ENCODE data around the gene CLK3.

CLK3 gene

DNA sequence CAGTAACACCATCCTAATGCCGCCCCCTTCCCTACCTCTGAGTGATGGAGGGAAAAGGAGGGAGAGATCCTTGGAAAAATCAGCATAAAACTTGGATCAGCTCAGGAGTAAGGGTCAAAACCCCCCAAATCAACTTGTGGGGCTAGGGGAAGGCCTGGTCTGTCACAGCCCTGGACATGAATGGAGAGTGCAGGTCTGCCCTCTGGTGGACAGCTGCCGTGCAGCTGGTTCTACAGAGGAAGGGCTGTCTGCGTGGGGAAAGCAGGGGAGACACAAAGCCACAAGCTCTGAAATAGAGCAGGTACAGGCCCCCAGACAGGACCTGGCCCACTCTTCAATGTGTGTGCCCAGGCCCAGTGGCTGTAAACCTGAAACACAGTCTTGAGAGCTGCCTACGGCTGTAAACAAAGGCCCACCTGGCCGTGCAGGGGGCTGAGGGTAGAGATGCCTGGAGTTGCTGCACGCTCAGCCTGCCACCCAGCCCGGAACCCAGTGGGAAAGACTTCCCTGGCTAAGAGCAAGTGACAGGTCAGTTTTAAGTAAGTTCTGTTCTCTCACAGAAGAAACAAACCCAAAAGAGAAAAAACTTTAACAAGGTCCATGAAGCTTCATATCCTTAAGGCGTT lies 16.4 kb downstream of the CLK3 start:
- FAIRE-seq, result peak; percentile 93
- TF ChIP-seq TAF1 (IDR thresholded peaks at IDR 0.05; ENCODE audit: borderline replicate concordance, low read depth, low read length) (no peak), POLR2AphosphoS5 (IDR thresholded peaks at IDR 0.05; ENCODE audit: low read depth, low read length) (no peak), POLR2A (IDR thresholded peaks at IDR 0.05; ENCODE audit: low read depth, low read length) (no peak)
- peak; percentile 73 for DNase-seq (ENCODE audit: insufficient read length)

DNA sequence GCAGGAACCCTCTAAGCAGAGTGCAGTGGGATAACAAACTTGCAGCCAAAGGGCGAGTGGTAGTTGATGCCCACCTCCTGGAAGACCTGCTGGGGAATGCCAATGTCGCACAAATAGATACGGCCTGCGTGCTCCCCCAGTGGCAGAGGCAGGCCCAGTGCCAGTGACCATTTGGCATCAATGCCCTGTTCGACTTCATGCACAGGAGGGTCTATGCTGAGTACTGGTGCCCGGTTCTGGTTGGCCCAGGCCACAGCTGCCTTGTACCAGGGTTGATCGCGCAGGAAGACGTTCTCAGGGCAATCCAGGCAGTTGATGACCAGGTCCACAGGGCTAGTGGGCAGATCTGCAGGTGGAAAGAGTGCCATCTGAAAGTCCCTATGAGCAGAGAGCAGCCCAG lies 17.0 kb downstream of the CLK3 start:
- TF ChIP-seq POLR2A (IDR thresholded peaks at IDR 0.05; ENCODE audit: low read depth, low read length) (no peak), TAF1 (IDR thresholded peaks at IDR 0.05; ENCODE audit: borderline replicate concordance, low read depth, low read length) (no peak)
- DNase-seq (ENCODE audit: insufficient read length) (no peak), FAIRE-seq (no peak)

DNA sequence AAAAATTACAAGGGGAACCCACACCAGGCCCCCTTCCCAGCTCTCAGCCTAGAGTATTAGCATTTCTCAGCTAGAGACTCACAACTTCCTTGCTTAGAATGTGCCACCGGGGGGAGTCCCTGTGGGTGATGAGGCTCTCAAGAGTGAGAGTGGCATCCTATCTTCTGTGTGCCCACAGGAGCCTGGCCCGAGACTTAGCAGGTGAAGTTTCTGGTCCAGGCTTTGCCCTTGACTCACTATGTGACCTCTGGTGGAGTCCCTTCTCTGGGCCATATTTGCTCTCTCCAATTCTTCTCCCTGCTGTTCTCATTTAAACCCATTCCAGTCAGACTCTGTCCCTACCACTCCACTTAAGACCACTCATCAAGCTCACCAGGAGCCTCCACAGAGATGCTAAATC lies 18.1 kb downstream of the CLK3 start:
- no peak for DNase-seq (ENCODE audit: insufficient read length)
- TF ChIP-seq POLR2A (IDR thresholded peaks at IDR 0.05; ENCODE audit: low read depth, low read length), result no peak
- no peak for TF ChIP-seq TAF1 (IDR thresholded peaks at IDR 0.05; ENCODE audit: borderline replicate concordance, low read depth, low read length)
- TF ChIP-seq POLR2AphosphoS5 (IDR thresholded peaks at IDR 0.05; ENCODE audit: low read depth, low read length), result no peak
- FAIRE-seq, result no peak

DNA sequence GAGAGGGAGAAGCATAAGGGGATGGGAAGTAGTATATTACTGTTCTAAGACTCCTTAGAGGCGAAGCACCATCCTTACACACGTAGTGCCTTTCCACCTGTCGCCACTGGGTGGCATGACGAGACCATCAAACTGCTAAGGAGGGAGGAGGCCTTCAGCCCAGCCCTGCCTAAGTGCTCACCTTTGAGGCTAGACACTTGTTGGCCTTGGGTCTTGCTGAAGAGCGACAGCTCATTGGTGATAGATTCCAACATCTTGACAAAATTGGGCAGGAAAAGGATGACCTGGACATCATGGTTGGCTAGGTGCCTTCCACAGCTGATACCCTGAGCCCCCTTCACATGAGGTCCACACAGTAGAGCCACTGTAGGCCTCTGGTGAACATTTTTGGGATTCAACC lies 19.6 kb downstream of the CLK3 start:
- peak; percentile 64 for DNase-seq (ENCODE audit: insufficient read length)
- no peak for TF ChIP-seq TAF1 (IDR thresholded peaks at IDR 0.05; ENCODE audit: borderline replicate concordance, low read depth, low read length)
- TF ChIP-seq POLR2AphosphoS5 (IDR thresholded peaks at IDR 0.05; ENCODE audit: low read depth, low read length), result no peak
- no peak for TF ChIP-seq POLR2A (IDR thresholded peaks at IDR 0.05; ENCODE audit: low read depth, low read length)
- FAIRE-seq, result peak; percentile 84

DNA sequence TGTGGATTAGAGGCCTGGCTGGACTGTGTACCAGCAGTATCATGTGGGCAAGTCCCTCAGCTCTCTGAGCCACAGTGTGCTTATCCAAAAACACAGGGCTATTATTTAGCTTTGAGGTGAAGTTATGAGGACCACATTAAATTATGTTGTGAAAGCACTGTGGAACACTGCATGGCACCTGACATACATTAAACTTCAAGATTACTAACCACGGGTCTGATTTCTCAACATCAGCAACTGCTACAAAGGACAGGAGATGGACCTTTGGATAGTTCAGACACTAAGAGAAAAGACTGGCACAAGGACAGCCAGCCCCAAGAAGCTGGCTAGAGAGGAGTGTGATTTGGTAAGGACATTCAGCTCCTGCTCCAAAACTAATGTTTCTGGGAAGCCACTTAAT lies 21.3 kb downstream of the CLK3 start:
- TF ChIP-seq TAF1 (IDR thresholded peaks at IDR 0.05; ENCODE audit: borderline replicate concordance, low read depth, low read length) (no peak), POLR2A (IDR thresholded peaks at IDR 0.05; ENCODE audit: low read depth, low read length) (no peak), POLR2AphosphoS5 (IDR thresholded peaks at IDR 0.05; ENCODE audit: low read depth, low read length) (no peak)
- FAIRE-seq (no peak), DNase-seq (ENCODE audit: insufficient read length) (no peak)

DNA sequence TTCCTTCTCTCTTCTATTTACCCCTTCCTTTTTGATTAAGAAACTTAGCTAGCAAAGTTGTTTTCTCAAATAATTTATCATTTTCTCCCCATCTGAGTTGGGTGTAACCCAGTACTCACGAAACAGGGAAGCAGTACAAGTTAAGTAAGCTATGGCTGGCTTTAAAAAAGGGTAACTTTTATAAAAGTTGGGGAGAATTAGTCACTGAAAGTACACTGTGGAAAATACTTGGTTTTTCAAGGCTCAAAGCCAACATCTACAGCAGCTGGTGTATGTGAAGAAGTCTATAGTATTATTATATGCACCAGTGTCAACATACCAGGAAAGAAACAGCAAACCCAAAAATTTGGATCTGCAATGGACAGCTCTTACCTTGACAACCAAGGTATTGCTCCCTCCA lies 25.5 kb downstream of the CLK3 start:
- FAIRE-seq (no peak), DNase-seq (ENCODE audit: insufficient read length) (no peak)
- TF ChIP-seq POLR2AphosphoS5 (IDR thresholded peaks at IDR 0.05; ENCODE audit: low read depth, low read length), result no peak
- TF ChIP-seq TAF1 (IDR thresholded peaks at IDR 0.05; ENCODE audit: borderline replicate concordance, low read depth, low read length), result no peak

DNA sequence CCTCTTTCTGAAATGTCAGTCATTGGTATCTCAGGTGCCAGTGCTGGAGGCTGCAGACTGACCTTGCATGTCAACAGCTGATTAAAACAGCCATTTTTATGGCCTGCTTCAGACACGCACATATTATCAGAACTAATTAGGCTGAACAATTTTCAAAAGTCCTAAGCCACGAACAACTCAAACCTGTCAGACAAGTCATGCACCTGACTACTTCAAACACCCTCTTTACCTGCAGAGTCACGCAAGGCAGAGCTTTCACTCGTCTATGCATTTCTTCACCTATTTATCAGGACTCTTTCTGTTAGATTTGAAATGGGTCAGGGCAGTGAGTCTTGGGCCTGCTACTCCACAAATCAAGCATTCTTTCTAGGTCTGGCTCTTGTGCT lies 26.7 kb downstream of the CLK3 start:
- DNase-seq (ENCODE audit: insufficient read length) (no peak), FAIRE-seq (no peak)
- no peak for TF ChIP-seq TAF1 (IDR thresholded peaks at IDR 0.05; ENCODE audit: borderline replicate concordance, low read depth, low read length)
- no peak for TF ChIP-seq POLR2AphosphoS5 (IDR thresholded peaks at IDR 0.05; ENCODE audit: low read depth, low read length)
- TF ChIP-seq POLR2A (IDR thresholded peaks at IDR 0.05; ENCODE audit: low read depth, low read length), result no peak

DNA sequence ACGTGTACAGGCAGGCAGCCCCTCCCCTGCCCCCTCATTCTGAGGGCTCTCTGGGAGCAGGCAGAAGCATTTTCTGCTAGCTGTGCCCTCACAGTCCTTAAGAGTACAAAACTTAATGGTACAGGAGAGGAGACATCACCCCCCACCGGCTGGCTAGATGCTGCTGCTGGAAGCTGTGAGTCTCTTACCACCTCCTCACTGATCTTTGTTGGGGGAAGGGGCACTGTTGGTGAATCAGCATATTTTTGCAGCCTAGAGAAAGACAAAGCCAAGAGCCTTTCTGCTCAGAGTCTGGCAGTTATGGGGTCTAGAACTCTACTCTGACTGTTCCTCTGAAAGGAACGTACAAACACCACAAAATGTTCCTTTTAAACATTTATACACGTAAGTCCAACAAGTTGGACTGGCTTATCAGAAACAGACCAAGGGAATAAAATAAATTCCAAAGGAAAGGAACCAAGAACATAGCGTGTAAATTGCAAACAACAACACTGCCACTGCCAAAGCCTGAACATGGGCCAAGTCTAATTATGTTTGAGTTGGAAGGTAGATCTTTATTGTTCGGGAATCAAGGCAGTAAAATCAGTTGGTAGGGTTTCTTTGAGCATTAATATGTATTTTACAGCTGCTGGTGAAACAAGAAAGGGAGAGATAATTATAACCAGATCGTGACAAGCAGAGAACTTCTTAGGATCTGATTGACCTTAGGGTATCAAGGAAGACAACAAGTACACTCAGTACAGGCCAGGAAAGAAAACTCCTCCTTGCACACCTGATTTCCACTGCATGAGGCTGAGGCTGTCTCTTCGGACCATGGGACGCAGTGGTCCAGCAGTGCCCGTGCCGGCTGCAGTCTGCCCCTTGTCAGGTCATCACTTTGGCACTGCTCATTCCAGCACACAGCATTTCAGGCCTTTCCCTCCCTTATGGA lies 27.4 kb downstream of the CLK3 start:
- FAIRE-seq (no peak), DNase-seq (ENCODE audit: insufficient read length) (no peak)
- TF ChIP-seq POLR2A (IDR thresholded peaks at IDR 0.05; ENCODE audit: low read depth, low read length) (no peak), TAF1 (IDR thresholded peaks at IDR 0.05; ENCODE audit: borderline replicate concordance, low read depth, low read length) (no peak), POLR2AphosphoS5 (IDR thresholded peaks at IDR 0.05; ENCODE audit: low read depth, low read length) (no peak)

DNA sequence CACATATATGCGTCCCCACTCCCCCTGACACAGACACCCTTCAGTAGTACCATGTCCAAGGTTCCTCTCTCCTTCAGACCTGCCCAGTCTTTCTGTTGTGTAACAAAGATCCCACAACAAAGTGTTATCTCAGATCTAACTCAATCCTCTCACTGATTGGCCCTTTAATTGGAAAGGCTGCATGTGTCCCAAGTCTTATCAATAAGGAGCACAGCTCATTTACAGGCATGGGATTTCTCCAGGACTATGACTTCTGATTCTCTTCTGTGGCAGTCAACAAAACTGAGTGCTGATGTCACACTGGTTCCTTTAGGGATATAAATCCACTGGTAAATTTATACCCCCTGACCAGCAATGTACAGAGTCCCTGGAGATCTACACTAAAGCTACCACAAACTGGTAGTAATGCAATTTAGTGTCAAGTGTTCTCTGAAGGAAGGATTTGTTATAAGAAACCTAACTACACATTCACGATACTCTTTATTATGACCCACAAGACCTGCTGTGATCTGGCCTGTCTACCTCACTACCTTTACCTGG lies 28.1 kb downstream of the CLK3 start:
- TF ChIP-seq TAF1 (IDR thresholded peaks at IDR 0.05; ENCODE audit: borderline replicate concordance, low read depth, low read length), result no peak
- TF ChIP-seq POLR2A (IDR thresholded peaks at IDR 0.05; ENCODE audit: low read depth, low read length), result no peak
- no peak for TF ChIP-seq POLR2AphosphoS5 (IDR thresholded peaks at IDR 0.05; ENCODE audit: low read depth, low read length)
- DNase-seq (ENCODE audit: insufficient read length) (no peak), FAIRE-seq (no peak)

DNA sequence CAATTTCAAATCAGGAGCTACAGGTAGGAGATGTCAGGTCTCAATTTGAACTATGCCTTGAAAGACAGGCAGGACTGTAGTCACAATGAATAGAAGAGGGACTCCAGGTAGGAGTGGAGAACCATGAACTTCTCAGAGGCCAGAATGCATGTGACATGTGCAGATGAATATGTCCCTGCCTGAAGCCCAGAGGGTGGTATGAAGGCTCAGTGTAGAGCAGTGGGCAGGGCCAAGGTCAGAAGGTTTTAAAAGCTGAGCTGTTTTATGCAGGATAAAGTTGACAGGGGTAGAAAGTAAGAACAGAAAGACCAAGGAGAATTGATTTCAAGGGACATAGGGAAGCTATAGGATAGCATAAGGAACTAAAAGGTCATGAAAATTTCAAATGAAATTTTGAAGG lies 30.8 kb downstream of the CLK3 start:
- TF ChIP-seq TAF1 (IDR thresholded peaks at IDR 0.05; ENCODE audit: borderline replicate concordance, low read depth, low read length) (no peak), POLR2AphosphoS5 (IDR thresholded peaks at IDR 0.05; ENCODE audit: low read depth, low read length) (no peak), POLR2A (IDR thresholded peaks at IDR 0.05; ENCODE audit: low read depth, low read length) (no peak)
- DNase-seq (ENCODE audit: insufficient read length), result no peak
- no peak for FAIRE-seq

DNA sequence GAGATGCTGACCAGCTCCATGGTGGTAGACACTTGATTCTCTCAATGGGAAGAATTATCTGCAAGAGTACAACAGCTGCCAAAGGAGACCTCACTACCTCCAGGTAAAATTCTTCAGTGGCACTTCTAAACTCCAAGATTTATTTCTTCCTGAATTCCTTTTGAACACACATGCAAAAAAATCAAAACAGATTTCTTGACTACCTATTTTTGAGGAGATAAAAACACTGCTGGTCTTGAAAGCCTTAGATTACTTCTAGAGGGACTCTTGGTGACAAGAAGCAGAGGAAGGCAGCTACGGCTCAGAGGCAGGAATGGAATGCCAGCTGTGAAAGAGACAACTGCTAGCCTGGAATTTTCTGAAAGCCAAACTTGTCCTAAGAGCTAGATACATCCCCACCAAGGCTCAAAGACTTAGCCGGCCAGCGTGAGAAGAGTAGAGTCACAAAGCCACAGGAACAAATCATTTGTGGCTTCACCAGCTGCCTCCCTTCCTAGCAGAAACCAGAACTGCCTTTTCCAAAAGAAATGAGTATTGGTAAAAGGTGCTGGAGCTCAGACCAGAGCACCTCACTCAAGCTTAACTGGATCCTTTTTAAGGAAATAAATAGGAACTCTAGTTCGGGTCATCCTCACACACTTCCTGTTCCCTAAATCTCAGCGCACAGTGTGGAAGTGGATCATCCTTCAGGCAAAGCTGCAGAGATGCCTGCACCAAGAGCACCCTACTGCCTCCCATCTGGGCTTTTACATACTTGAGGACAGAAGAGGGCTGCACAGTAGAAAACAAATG lies 32.6 kb downstream of the CLK3 start:
- TF ChIP-seq POLR2AphosphoS5 (IDR thresholded peaks at IDR 0.05; ENCODE audit: low read depth, low read length) (no peak), TAF1 (IDR thresholded peaks at IDR 0.05; ENCODE audit: borderline replicate concordance, low read depth, low read length) (no peak), POLR2A (IDR thresholded peaks at IDR 0.05; ENCODE audit: low read depth, low read length) (no peak)
- FAIRE-seq, result no peak

More for the DNA sequence above, 32.6 kb downstream of the CLK3 start:
- DNase-seq (ENCODE audit: insufficient read length), result no peak
